Measurements from ENCODE around the gene SLC34A2. TPM values are rescaled to one million over a fixed set of nuclear protein-coding genes. Genes with fewer than 3 reads are reported as not detected.
A peak's percentile ranks its signal among the peaks of the same experiment; 100 is the strongest.
"Not testable (repeated sequence)": the region's sequence is repeated elsewhere in the genome, so short reads cannot be mapped to it uniquely, and the experiment has no call there.

The SLC34A2 gene
- total RNA-seq (ENCODE audit: insufficient read depth, low replicate concordance), result not detected

DNA sequence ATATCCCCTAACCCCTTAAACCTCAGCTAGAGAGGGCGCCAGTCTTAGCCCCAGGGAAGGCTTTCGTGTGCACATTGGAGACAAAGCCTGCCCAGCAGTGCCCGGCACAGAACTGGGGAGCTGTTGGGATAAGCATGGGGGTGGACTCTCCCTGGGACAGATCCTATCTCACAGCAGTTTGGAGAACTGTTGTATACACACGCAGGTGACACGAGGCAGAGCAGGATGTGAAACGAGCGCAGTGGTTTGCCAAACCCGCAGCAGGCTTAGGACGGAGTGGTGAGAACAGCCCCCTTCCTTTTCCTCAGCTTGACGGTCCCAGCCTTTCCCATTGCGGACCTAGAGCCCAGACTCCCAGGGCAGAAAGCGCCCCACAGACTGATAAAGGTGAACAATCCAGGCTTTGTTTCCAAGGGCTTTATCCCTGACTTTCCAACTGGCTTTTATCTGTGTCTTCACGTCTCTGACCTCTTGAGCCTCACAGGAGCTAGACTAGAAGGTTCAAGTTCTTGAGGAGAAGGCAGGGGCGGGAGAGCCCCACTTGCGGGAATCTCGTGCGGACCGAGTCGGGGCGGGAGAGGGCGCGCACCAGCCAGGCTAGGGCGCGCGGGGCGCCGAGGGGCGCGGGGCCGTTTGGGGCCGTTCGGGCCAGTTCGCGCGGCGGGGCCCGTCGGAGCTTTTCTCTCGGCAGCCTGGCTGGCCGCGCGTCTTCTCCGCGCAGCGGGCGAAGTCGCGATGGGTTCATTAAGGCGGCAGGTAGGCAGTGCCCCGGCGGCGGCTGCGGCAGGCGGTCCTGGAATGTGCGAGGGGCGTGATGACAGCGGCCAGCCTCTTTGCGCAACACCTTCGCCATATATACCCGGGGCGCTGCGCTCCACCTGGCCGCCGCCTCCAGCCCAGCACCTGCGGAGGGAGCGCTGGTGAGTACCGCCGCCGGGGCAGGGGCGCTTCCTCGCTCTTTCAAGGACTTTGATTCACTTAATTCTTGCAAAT lies at the start of gene SLC34A2:
Gene SLC34A2, plus strand, starts transcription at position 881 of the 993 bp plus-strand sequence. CDS start 6,650 bp downstream, outside the sequence.
- no peak for DNase-seq (ENCODE audit: low spot score)

DNA sequence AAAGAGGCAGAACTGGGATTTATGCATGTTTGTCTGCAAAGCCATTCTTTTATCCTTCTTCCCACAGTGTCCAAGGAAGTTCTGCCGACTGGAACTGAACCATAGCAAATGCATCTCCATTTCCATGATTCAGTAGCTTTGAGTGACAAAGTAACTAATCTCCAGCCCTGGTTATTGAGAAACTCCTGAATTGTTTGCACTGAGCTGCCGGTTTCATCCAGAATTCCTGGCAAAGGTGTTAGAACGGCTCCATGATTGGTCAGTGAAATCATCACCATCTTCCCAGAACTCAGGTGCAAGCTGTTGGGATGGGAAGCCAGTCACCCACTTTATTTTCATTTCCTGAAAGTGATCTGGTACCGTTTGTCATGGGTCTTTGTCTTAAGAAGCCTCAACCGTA lies 47.0 kb upstream of the SLC34A2 start:
- DNase-seq (ENCODE audit: low spot score), result no peak

DNA sequence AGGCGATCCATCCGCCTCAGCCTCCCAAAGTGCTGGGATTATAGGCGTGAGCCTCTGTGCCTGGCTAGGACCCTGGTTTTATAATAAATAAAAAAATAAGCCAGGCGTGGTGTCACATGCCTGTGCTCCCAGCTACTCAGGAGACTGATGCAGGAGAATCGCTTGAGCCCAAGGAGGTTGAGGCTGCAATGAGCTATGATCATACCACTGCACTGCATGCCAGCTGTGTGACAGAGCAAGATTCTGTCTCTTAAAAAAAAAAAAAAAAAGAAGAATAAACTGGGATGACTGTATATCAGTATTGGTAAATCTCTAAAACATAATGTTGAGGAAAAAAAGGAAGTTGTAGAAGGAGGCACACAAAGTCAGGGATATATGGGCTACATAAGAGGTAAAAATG lies 45.7 kb upstream of the SLC34A2 start:
- no peak for DNase-seq (ENCODE audit: low spot score)

DNA sequence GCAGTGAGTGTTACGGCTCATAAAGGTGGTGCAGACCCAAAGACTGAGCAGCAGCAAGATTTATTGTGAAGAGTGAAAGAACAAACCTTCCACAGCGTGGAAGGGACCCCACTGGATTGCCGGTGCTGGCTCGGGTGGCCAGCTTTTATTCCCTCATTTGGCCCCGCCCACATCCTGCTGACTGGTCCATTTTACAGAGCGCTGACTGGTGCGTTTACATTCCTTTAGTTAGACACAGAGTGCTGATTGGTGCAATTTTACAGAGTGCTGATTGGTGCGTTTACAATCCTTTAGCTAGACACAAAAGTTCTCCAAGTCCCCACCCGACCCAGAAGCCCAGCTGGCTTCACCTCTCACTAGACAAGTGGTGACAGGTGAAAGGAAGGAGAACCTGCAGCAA lies 42.0 kb upstream of the SLC34A2 start:
- not testable (repeated sequence) for DNase-seq (ENCODE audit: low spot score)

GRCh38 chr4:25614807-25615206 lies 40.8 kb upstream of the SLC34A2 start:
- DNase-seq (ENCODE audit: low spot score), result no peak

GRCh38 chr4:25621027-25621930 lies 34.4 kb upstream of the SLC34A2 start:
- no peak for DNase-seq (ENCODE audit: low spot score)

DNA sequence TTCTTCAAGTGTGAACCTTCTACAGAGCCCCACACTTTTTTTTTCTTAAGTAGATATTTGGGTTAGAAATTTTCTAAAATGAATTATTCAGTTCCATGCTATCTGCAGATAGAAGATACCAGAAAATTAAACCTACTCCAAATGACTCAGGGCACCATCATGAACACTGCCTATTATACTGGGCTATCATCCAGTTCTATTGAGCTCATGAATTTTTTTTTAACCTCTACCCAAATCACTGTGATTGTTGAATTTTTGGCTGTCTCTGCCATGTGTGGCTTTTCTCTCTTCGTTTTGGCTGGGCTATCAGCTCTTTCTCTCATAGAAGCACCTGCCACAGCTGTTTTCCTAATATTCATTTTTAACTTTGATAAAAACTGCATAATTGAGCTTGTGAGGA lies 31.0 kb upstream of the SLC34A2 start:
- DNase-seq (ENCODE audit: low spot score), result no peak

DNA sequence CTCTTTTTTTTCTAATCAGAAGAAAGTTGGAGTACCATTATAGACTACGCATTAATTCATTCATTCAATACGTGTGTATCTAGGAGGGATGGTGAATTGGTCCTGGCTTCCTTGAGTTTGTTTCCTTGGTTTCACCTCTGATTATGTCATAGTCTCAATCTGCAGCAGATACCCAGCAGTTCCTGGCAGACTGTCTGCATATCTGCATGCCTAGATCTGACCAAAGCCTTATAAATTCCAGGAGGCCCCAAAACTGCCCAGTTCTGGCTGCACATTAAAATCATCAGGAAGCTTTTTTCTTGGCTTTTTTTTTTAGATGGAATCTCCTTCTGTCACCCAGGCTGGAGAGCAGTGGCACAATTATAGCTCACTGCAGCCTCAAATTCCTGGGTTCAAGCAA lies 27.2 kb upstream of the SLC34A2 start:
- DNase-seq (ENCODE audit: low spot score), result peak; percentile 76

DNA sequence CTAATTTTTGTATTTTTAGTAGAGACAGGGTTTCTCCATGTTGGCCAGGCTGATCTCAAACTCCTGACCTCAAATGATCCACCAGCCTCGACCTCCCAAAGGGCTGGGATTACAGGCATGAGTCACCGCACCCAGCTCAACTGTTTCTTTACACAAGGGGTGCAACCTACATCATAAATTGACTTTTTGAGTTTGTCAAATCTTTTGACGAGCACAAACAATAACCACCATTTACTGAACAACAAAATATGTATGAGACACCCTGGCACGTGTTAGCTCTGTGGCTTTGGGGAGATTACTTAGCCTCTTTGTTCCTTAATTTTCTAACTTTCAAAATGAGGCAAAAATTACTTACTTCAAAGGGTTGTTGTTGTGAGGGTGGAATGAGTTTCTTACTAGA lies 23.5 kb upstream of the SLC34A2 start:
- DNase-seq (ENCODE audit: low spot score), result no peak

DNA sequence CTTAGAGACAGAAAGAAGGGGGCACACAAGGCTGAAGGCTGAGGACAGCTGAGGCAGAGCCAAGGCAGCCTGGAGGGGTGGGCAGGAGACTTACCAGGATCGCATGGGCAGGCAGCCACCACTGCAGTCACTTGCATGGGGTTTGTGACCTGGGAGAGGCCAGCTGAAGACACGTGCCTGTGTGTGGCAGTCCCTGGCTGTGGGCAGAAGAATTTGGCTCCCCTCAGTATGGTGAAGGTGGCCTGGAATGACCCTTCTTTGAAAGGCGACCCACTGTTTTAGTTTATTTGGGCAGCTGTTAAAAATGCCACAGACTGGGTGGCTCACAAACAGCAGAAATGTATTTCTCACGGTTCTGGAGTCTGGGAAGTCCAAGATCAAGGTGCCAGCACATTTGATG lies 22.1 kb upstream of the SLC34A2 start:
- no peak for DNase-seq (ENCODE audit: low spot score)

DNA sequence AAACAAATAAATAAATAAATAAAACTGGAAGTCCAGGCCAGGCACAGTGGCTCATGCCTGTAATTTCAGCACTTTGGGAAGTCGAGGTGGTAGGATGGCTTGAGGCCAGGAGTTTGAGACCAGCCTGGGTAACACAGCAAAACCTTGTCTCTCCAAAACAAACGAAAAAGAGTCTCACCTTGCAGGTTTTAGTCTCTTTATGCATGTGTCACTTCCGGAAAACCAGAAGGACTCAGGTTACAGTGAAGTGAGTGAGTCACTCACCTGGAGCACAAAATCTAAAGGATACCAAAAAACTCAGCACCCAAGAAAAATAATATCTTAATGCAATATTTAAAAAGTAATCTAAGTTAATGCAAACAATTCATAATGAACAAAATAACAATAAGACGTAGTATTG lies 20.1 kb upstream of the SLC34A2 start:
- DNase-seq (ENCODE audit: low spot score), result no peak

DNA sequence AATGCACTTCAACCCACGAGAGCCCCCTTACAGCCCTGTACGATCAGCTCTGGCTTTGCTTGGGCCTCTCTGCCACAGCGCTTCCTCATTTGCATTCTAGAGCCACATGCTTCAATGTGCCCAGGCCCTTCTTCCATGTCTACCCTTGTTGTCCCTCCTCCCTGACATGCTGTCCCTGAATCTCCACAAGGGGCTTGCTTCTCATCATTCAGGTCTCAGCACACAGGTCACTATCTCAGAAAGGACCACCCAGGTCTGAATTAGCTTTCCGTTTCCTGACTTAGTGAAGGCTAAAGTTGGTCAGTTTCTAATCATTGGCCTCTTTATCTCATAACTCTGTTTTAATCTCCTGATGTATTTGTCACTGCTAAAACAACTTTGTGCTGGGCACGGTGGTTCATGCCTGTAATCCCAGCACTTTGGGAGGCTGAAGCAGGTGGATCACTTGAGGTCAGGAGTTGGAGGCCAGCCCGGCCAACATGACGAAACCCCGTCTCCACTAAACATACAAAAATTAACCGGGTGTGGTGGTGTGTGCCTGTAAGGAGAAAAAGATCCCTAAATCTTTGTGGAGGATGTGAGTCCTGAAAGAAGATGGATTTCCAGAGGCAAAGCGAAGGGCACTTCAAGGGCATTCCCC lies 17.9 kb upstream of the SLC34A2 start:
- DNase-seq (ENCODE audit: low spot score), result no peak

DNA sequence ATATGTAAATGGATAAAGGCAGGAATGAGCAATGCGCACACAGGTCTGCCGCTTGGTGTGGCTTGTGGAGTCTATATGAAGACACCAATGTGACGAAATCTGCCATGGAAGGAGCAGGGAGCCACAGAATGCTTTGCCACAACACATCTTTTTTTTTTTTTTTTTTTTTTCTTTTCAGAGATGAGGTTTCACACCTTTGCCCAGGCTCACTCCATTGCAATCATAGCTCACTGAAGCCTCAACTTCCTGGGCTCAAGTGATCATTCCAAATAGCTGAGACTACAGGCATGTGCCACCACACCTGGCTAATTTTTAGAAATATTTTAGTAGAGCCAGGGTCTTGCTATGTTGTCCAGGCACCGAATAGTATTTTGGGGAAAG lies 17.4 kb upstream of the SLC34A2 start:
- no peak for DNase-seq (ENCODE audit: low spot score)

DNA sequence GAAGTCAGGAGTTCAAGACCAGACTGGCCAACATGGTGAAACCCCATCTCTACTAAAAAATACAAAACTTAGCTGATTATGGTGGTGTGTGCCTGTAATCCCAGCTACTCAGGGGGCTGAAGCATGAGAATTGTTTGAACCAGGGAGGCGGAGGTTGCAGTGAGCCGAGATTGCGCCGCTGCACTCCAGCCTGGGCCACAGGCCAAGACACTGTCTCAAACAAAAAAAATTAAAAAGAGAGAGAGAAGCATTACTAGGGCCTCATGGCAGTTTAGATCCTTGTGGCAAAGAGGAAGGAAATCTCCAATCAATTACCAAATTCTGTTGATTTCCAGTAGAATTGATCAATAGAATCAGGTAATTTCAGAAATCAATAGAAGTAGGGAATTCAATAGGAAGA lies 16.8 kb upstream of the SLC34A2 start:
- DNase-seq (ENCODE audit: low spot score), result no peak

GRCh38 chr4:25650311-25650710 lies 5.3 kb upstream of the SLC34A2 start:
- DNase-seq (ENCODE audit: low spot score), result peak; percentile 86

GRCh38 chr4:25651682-25652081 lies 4.0 kb upstream of the SLC34A2 start:
- DNase-seq (ENCODE audit: low spot score), result no peak

DNA sequence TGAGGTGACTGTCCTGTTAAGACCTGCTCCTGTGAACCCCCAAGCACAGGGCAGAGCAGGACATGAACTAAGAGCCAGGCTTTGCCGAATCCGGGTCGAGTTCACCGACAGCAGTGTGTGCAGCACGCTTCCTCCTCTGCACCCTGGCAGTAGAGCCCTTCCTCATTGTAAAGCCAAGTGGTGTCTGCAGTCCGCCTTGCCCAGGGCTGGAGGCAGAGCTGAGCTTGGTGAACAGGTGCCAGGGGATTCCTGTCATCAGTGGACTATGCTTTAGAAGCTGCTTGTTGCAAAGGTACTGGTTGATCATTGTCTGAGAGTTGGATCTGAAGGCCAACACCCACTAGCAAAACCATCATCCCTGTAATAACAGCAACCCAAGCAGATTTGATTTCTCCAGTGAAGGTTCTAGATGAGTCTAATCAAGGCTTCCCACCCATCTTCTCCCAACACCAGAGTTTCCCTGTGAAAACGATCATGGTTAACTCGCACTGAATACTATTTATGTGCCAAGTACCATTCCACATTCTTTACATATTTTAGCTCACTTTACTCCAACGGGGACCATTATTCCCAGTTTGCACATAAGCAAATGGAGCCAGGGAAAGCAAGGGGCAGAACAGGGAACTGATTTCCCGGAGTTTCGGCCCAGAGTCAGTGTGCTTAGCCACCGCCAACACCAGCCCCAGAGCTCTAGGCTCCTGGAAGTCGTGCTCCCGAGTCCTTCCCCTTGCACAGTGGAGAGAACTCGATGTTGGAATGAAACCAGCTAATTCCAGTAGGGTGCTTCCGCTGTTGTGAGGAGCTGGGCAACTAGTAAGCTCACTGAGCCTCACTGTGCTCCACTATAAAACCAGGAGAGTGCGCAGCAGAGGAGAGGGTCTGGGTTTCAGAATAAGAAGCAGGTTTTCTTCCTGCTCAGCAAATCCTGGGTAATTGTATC lies 1.4 kb upstream of the SLC34A2 start:
- no peak for DNase-seq (ENCODE audit: low spot score)

DNA sequence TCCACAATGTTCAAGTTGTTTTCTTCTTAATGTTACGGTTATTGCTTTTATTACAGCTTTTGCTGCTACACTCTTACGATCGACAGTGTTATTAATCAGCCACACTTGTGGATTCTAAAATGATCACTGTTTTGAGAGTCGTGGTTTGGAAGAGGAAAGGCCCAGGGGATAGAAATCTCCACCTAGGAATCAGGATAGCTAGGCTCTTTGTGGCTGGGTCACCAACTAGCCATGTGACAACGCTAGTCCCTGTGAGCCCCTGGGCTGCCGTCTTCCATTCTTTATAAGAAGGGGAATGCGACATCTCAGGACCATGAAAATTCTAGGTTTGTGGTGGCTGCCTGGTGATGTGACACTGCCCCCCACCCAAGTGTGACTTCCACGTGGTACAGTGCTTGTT lies 380 bp downstream of the SLC34A2 start:
- no peak for DNase-seq (ENCODE audit: low spot score)

- no peak for DNase-seq (ENCODE audit: low spot score)
Measured at GRCh38 chr4:25658357-25658771, 2.7 kb downstream of the SLC34A2 start.

- no peak for DNase-seq (ENCODE audit: low spot score)
Measured at GRCh38 chr4:25658777-25659176, 3.1 kb downstream of the SLC34A2 start.

- not testable (repeated sequence) for DNase-seq (ENCODE audit: low spot score)
Measured at GRCh38 chr4:25661441-25661840, 5.8 kb downstream of the SLC34A2 start.

All from umbilical cord (tissue), 2 donors.